ENCODE results near the gene RBP3.

DNA sequence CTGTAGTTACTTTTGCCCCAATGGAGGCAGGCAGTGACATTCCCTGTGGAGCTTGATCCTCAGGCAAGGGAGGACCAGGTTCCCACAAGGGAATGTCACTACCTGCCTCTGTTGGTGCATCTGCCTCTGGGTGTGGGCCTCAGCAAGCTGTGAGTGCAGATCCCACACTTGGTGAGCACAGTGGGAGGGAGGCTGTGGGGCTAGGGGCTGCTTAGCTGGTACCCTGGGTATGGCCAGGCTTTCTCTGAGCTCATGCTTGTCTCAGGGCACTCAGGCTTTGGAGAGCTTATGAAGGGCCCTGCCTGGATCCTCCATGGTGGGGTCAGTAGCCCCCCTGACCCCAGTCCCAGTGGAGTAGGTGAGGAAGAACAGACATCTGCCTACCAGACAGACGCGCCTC is 52.1 kb downstream of the RBP3 start:
- TF ChIP-seq CTCF (optimal IDR thresholded peaks at IDR 0.05 in 1 of 3, IDR thresholded peaks at IDR 0.05 in 1 of 3, conservative IDR thresholded peaks at IDR 0.05 in 1 of 3; ENCODE audit: extremely low read depth in 1 of 3, insufficient read depth in 2 of 3, low read length in 3 of 3) (no peak), EZH2 (IDR thresholded peaks at IDR 0.05; ENCODE audit: low read length) (no peak)

Data from keratinocyte (primary cell).